ENCODE results near the gene LRRC75B.
"Not testable (repeated sequence)": the region's sequence is repeated elsewhere in the genome, so short reads cannot be mapped to it uniquely, and the experiment has no call there.

Gene LRRC75B

GRCh38 chr22:24592851-24593558, at the start of gene LRRC75B:
TSS of gene LRRC75B (minus strand) at chr22:24593073. CDS start at chr22:24593039, 34 bp downstream.
- no peak for DNase-seq (ENCODE audit: low read depth)

- DNase-seq (ENCODE audit: low read depth), result not testable (repeated sequence)
Observed at GRCh38 chr22:24642307-24642706, 49.4 kb upstream of the LRRC75B start.

GRCh38 chr22:24636513-24636912, 43.6 kb upstream of the LRRC75B start:
- not testable (repeated sequence) for DNase-seq (ENCODE audit: low read depth)

GRCh38 chr22:24634776-24635389, 42.0 kb upstream of the LRRC75B start:
- not testable (repeated sequence) for DNase-seq (ENCODE audit: low read depth)

- not testable (repeated sequence) for DNase-seq (ENCODE audit: low read depth)
Observed at GRCh38 chr22:24633231-24634023, 40.6 kb upstream of the LRRC75B start.

GRCh38 chr22:24632642-24633041, 39.8 kb upstream of the LRRC75B start:
- not testable (repeated sequence) for DNase-seq (ENCODE audit: low read depth)

GRCh38 chr22:24631430-24632122, 38.7 kb upstream of the LRRC75B start:
- not testable (repeated sequence) for DNase-seq (ENCODE audit: low read depth)

GRCh38 chr22:24630812-24631427, 38.0 kb upstream of the LRRC75B start:
- DNase-seq (ENCODE audit: low read depth), result not testable (repeated sequence)

- DNase-seq (ENCODE audit: low read depth), result not testable (repeated sequence)
Observed at GRCh38 chr22:24629069-24629468, 36.2 kb upstream of the LRRC75B start.

GRCh38 chr22:24627911-24628310, 35.0 kb upstream of the LRRC75B start:
- not testable (repeated sequence) for DNase-seq (ENCODE audit: low read depth)

- DNase-seq (ENCODE audit: low read depth), result not testable (repeated sequence)
Observed at GRCh38 chr22:24622596-24622995, 29.7 kb upstream of the LRRC75B start.

GRCh38 chr22:24621244-24621643, 28.4 kb upstream of the LRRC75B start:
- not testable (repeated sequence) for DNase-seq (ENCODE audit: low read depth)

- not testable (repeated sequence) for DNase-seq (ENCODE audit: low read depth)
Observed at GRCh38 chr22:24614794-24615193, 21.9 kb upstream of the LRRC75B start.

GRCh38 chr22:24609888-24610287, 17.0 kb upstream of the LRRC75B start:
- DNase-seq (ENCODE audit: low read depth), result not testable (repeated sequence)

- DNase-seq (ENCODE audit: low read depth), result not testable (repeated sequence)
Observed at GRCh38 chr22:24608327-24608726, 15.5 kb upstream of the LRRC75B start.

- not testable (repeated sequence) for DNase-seq (ENCODE audit: low read depth)
Observed at GRCh38 chr22:24607429-24607983, 14.6 kb upstream of the LRRC75B start.

GRCh38 chr22:24606340-24606739, 13.5 kb upstream of the LRRC75B start:
- DNase-seq (ENCODE audit: low read depth), result not testable (repeated sequence)

- DNase-seq (ENCODE audit: low read depth), result not testable (repeated sequence)
Observed at GRCh38 chr22:24603770-24604629, 11.1 kb upstream of the LRRC75B start.

- not testable (repeated sequence) for DNase-seq (ENCODE audit: low read depth)
Observed at GRCh38 chr22:24602847-24603769, 10.2 kb upstream of the LRRC75B start, which contains the start of gene GGT1. TSS of gene GGT1 (plus strand) at chr22:24603193. CDS start at chr22:24611082, 7,889 bp downstream.
